MM.1S (cell line): ENCODE measurements around the gene DCPS.
"Not testable (repeated sequence)": the region's sequence is repeated elsewhere in the genome, so short reads cannot be mapped to it uniquely, and the experiment has no call there.

ENCODE experiments used
- EZH2 ChIP-seq: fragments of 300-600 bp; sonication (generic); optimal IDR thresholded peaks from 2 replicates; pipeline ENCODE3; 2017; ENCODE audit warnings: low read depth, mild to moderate bottlenecking, antibody characterized with exemption, low read length, mixed read lengths
- EZH2phosphoT487 ChIP-seq: fragments of 300-600 bp; sonication (generic); IDR thresholded peaks from 2 replicates; pipeline ENCODE4 v1.6.1; 2018; ENCODE audit warnings: antibody characterized with exemption, low read length
- TF ChIP-seq, protein P1 (sequence below): fragments of 300-600 bp; sonication (generic); IDR thresholded peaks from 2 replicates; pipeline ENCODE4 v1.5.1; 2016; ENCODE audit warnings: antibody characterized with exemption, low read length, mixed read lengths

GRCh38 chr11:126382641-126383040 lies 78.8 kb downstream of the DCPS start:
- TF ChIP-seq, protein P1, sequence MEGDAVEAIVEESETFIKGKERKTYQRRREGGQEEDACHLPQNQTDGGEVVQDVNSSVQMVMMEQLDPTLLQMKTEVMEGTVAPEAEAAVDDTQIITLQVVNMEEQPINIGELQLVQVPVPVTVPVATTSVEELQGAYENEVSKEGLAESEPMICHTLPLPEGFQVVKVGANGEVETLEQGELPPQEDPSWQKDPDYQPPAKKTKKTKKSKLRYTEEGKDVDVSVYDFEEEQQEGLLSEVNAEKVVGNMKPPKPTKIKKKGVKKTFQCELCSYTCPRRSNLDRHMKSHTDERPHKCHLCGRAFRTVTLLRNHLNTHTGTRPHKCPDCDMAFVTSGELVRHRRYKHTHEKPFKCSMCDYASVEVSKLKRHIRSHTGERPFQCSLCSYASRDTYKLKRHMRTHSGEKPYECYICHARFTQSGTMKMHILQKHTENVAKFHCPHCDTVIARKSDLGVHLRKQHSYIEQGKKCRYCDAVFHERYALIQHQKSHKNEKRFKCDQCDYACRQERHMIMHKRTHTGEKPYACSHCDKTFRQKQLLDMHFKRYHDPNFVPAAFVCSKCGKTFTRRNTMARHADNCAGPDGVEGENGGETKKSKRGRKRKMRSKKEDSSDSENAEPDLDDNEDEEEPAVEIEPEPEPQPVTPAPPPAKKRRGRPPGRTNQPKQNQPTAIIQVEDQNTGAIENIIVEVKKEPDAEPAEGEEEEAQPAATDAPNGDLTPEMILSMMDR: not testable (repeated sequence)
- TF ChIP-seq EZH2, EZH2phosphoT487: not testable (repeated sequence)
